Motor neuron (in vitro differentiated cells): Measurements from ENCODE around the gene ARHGAP21. TPM values are rescaled to one million over a fixed set of nuclear protein-coding genes. Genes with fewer than 3 reads are reported as not detected.
"Not testable (repeated sequence)": the region's sequence is repeated elsewhere in the genome, so short reads cannot be mapped to it uniquely, and the experiment has no call there.

Experiments used
- ATAC-seq, 8 experiments: fragments of 200-7000 bp; cut with Tn5 transposase; replicated peaks in 6 of 8; 2 replicates each; pipeline ENCODE4 v1.8.0; 2021; ENCODE audit warnings: mild to moderate bottlenecking in 8 of 8, moderate library complexity in 8 of 8
- H3K27ac ChIP-seq, 2 donors: fragments of 250-450 bp; sonication (Bioruptor Pico); 2 replicates each; pipeline ENCODE4 v1.9.0; 2021; ENCODE audit warnings: antibody characterized with exemption in 2 of 2, mild to moderate bottlenecking in 2 of 2, moderate library complexity in 1 of 2
- H3K4me1 ChIP-seq, 2 donors: fragments of 250-450 bp; sonication (Bioruptor Pico); replicated peaks in 1 of 2; 2 replicates each; pipeline ENCODE4 v1.6.1; 2021; ENCODE audit warnings: antibody characterized with exemption in 2 of 2, mild to moderate bottlenecking in 2 of 2, moderate library complexity in 1 of 2
- H3K4me3 ChIP-seq, 5 donors: fragments of 250-450 bp; sonication (Bioruptor Pico); 2 replicates each; pipeline ENCODE4 v1.9.0; 2021; ENCODE audit warnings: antibody characterized with exemption in 5 of 5, mild to moderate bottlenecking in 5 of 5, moderate library complexity in 4 of 5
- WGBS, 10 experiments: fragments of 450-650 bp; shearing (Covaris generic); methylation state at CpG; one replicate each; pipeline ENCODE4 v1.0.0; 2022; 5-methylcytosine and 5-hydroxymethylcytosine counted together
- in situ Hi-C, 9 experiments: fragments of 400-800 bp; cut with MboI; loops; one replicate each; pipeline ENCODE4 v1.15.0; 2021; ENCODE audit warnings: low sequenced_read_pairs in 9 of 9, low pct_unique_long_range_greater_than_20kb in 2 of 9; ENCODE audit not compliant: unreplicated experiment in 9 of 9
- total RNA-seq, 8 experiments: library from RNA; unstranded; fragments of 300-600 nt; gene quantifications; 2 replicates each; pipeline versions ENCODE4 v1.2.3 to v1.2.4, GENCODE V29; 2022

The ARHGAP21 gene
- total RNA-seq, 8 experiments from 2014 or later: 73.0 to 94.1 (median 83.2) TPM

DNA sequence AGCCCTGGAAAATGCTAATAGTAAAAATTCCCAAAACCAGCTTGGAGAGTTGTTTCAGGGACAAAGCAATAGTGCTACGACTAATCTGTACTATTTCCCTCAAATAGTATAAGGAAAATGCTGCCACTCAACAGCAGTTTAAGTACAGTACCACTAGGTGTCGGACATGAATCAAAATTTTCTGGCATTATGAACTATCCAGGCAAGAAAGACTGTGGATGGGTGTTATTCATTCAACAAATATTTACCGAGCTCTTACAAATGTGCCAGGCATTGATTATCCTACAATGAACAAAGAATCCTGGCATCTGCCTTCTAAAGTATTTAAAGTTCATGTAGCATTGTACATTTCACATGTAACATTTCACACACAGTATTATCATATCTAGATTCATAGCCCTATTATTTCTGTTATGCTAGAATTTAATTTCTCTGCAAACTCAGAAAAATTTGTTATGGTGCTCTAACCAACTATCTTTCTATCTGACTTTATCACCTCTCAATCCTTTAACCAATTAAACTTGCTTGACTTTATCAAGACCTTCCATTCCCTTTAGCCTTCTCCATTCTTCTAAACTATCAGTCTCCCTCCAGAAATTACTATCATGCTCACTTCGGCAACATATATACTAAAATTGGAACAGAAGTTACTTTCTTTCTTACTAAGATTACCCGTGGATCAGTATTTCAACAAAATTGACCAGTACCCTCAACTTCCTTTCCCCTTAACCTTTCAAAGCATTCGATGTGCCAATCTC is 80.6 kb downstream of the ARHGAP21 start:
- Histone ChIP-seq H3K4me1 (no peaks in the 10 kb centered on the region), H3K4me3 (no peak overlapping the region), H3K27ac (no peak overlapping the region)
- in situ Hi-C loops: loop anchor here in 3 of 9 experiments (25.0 kb wide), 2 partner anchors 344 to 444 kb away; no protein-coding TSS in a partner anchor
- ATAC-seq: peak in 6 of 8 experiments; percentile 27 to 98 (median 70)
- WGBS, 10 experiments: 23 to 95% (median 74%) methylated on average over 2 to 6 of the region's 6 CpGs

DNA sequence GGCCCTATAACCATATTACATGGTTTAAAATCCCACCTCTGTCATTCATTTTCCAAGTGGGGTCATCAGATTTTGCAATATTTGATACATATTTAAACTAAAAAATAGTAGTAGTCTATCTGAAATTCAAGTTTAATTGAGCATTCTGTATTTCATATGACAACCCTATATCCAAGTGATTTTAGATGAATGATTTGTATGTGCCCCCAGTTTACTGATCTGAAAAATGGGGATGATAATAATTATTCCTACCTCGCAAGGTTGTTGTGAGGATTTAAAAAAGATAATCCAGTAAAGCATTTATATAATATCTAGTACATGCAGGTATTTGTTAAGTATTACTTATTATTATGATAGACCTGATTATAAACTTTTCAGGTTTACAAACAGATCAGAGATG is 84.6 kb downstream of the ARHGAP21 start:
- no peak overlapping the region for H3K4me3 ChIP-seq
- in situ Hi-C loops: loop anchor here in 3 of 9 experiments (25.0 kb wide), 2 partner anchors 348 to 448 kb away; no protein-coding TSS in a partner anchor

DNA sequence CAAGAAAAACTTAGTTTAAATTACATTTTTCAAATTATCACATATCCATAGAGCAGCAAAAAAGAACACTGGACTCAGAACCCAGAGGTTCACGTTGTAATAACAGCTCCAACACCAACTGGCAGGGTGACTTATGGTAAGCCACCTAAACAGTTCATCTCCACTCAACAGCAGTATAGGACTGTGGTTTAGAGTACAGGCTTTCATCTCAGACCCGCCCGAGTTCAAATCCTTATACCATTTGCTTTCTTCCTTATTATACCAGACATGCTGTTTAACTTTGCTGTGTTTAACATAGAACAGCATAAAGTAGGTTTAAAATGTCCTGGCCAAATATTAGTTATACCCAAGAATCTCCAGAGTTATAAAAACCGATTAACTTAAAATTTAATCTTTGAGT is 97.9 kb downstream of the ARHGAP21 start:
- no peak for ATAC-seq
- Histone ChIP-seq H3K4me1 (peaks cover 0 to 16% of the 10 kb centered on the region in 2 donors), H3K27ac (no peak overlapping the region), H3K4me3 (no peak overlapping the region)
- in situ Hi-C loops: loop anchor here in 3 of 9 experiments (25.0 kb wide), 2 partner anchors 362 to 462 kb away; no protein-coding TSS in a partner anchor
- 85 to 100% (median 95%) methylated on average over 1 to 4 of the region's 4 CpGs; no CpG with 5 or more reads in 1 of the 10 experiments for WGBS, 10 experiments

More for the DNA sequence above, 84.6 kb downstream of the ARHGAP21 start:
- H3K27ac ChIP-seq: no peak overlapping the region
- ATAC-seq: no peak
- WGBS, 10 experiments: 83 to 100% (median 100%) methylated on average over 1 of the region's 1 CpG; no CpG with 5 or more reads in 1 of the 10 experiments
- no peaks in the 10 kb centered on the region for H3K4me1 ChIP-seq

DNA sequence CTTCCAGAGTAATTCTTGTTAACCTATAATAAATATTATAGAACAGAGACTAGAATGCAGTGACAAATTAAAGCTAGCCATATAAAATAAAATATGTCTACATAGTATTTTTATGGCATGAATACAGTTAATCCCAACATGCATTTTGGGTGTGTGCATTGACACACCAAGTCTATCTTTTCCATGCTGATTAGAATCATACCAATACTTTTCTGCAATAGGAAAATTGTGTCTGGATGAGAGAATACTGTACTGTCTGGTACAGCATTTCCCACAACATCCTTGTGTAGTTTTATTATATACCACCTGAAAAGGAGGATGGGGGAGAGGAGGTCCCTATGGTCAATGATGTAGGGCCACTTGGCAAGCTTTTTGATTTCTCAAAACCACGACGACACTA is 100.3 kb downstream of the ARHGAP21 start:
- WGBS, 10 experiments: 0 to 100% (median 80%) methylated on average over 2 of the region's 2 CpGs; no CpG with 5 or more reads in 1 of the 10 experiments
- peak in 4 of 8 experiments; percentile 17 to 73 (median 42) for ATAC-seq
- no peak overlapping the region for H3K4me3 ChIP-seq

DNA sequence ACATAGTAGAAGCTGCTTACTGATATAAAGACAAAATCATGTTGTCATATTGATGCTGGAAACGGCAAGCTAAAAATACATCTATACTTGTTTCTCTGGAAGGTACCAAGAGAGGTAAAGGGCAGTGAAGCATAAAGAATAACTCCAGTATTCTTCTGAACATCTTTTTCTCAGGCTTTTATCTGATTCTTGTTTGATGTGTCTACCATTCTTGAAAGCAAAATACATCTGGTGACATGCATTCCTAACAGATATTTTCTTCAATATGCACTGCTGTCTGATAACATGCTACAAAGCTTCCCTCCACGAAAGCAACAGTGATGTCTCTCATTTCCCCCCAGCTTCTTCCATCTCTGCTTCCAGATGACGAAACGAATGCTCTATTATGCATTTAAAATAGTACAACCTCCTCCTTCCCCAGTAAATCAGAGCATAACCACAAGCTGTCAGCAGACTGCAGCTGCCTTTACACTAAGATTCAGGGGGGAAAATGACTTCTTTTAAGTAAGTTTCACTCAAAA is 100.8 kb downstream of the ARHGAP21 start:
- WGBS, 10 experiments: 0 to 67% (median 40%) methylated on average over 1 to 4 of the region's 4 CpGs
- in situ Hi-C loops: no loop called here
- Histone ChIP-seq H3K4me1 (peaks cover 0 to 16% of the 10 kb centered on the region in 2 donors), H3K27ac (peak overlapping the region in 1 of 2 donors; percentile 33), H3K4me3 (peak overlapping the region in 4 of 5 donors; percentile 10 to 21 (median 18))
- peak; percentile 73 to 96 (median 92) for ATAC-seq

More for the DNA sequence above, 100.3 kb downstream of the ARHGAP21 start:
- Histone ChIP-seq H3K27ac (no peak overlapping the region), H3K4me1 (peaks cover 0 to 16% of the 10 kb centered on the region in 2 donors)
- in situ Hi-C loops: no loop called here

DNA sequence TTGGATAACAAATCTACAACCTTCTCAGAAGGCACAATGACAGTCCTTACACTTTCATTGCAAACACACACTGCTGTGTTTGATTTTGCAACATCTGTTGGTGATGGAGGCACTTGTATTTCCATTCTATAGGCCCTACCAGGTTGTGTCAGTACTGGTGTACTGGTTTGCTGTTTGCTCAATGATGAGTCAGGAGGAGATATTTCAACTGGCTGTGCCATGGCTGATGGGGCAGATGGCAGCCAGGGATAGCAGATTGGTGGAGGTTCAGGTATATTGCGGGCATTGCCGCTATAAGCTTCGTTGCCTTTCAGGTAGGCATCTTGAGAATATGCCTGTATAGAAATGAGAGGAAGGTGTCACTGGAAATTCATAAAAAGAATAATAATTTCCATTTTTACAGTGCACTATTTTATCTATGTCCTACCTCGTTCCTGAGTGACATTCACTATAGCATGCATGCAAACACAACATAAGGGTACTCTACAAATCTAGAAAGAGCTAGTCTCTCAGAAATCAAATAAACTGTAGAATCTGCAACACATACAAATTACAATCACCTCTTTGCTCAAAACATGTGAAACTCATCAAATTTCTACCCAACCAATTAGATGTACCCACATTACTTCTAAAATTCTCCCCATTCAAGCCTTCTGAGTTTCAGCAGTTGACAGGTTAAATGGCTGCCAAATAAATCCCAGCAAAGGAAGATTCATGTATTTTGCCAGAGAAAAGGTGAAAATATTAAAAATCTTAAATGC is 102.5 kb downstream of the ARHGAP21 start:
- Histone ChIP-seq H3K4me1 (peaks cover 0 to 14% of the 10 kb centered on the region in 2 donors), H3K4me3 (peak overlapping the region in 1 of 5 donors; percentile 21)
- H3K27ac ChIP-seq, in situ Hi-C loops, ATAC-seq: not testable (repeated sequence)
- WGBS, 10 experiments: 83 to 100% (median 100%) methylated on average over 1 to 3 of the region's 4 CpGs; no CpG with 5 or more reads in 4 of the 10 experiments

DNA sequence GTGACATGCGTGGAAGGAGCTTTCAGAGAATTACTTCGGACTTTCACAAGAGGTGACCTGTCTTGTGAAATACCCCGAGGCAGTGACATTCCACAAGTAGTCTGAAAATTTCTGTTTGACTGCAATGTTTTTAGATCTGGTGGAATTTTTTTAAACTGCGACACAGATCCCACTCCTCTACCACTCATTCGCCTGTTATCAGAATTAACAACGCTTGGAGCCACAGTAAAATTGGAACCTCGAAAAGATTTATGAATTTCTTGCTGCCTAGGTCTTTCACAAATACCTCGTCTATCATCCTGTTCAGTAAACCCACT is 103.7 kb downstream of the ARHGAP21 start:
- in situ Hi-C loops, H3K4me3 ChIP-seq, ATAC-seq, H3K27ac ChIP-seq: not testable (repeated sequence)
- H3K4me1 ChIP-seq: peaks cover 0 to 14% of the 10 kb centered on the region in 2 donors
- 100% methylated on average over 1 of the region's 8 CpGs; no CpG with 5 or more reads in 9 of the 10 experiments for WGBS, 10 experiments

DNA sequence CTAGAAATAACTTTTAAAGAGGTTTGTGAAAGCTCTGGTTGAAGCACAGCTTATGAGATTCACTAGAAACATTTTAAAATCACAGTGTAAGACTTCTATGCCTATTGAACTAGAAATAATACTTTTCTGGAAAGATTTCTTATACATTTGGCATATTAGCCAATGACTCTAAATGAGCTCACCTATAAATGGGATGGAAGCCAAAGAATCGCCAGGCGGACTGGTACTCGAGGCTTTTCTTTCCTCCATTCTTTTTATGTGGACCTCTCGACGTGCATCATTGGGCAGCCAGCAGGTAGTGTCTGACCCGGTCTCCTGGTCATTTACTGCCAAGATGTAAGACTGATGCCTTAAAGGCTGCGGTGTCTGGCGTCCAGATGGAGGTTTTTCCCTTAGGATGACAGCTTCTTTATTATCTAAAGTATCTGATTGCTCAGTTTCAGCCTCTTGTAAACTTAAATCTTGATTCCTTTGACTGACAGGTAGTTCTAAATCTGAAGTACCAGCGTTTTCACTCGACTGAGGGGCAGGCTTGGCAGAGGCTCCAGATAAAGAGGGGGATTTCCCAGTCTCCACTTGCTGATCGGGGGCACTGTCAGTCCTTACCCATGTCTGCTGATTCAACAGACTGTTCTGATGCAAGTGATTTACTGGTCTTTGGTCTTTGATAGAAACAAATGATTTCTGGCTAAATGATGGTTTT is 104.2 kb downstream of the ARHGAP21 start:
- ATAC-seq, H3K4me3 ChIP-seq, in situ Hi-C loops, H3K27ac ChIP-seq: not testable (repeated sequence)
- 58 to 94% (median 87%) methylated on average over 1 to 5 of the region's 11 CpGs; no CpG with 5 or more reads in 3 of the 10 experiments for WGBS, 10 experiments
- peaks cover 0 to 14% of the 10 kb centered on the region in 2 donors for H3K4me1 ChIP-seq

DNA sequence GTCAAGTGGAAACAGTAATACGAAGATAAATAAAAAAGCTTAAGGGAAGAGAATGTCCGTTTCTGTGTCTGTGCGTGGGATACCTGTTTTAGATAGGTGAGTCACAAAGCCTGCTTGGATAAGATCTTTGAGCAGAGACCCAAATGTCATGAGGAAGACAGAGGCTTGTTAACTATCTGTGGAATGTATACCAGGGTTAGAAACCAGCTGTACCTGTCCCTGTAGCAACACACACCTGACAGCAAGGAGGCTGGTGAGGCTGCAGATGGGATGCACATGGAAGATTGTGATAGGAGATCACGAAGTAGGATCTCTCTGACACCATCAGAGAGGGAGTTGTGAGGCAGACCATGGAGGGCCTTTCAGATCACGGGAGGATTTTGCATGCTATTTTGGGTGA is 105.3 kb downstream of the ARHGAP21 start:
- no peak for ATAC-seq
- in situ Hi-C loops: no loop called here
- Histone ChIP-seq H3K27ac (no peak overlapping the region), H3K4me1 (peaks cover 0 to 10% of the 10 kb centered on the region in 2 donors), H3K4me3 (no peak overlapping the region)
- WGBS, 10 experiments: 50 to 100% (median 93%) methylated on average over 1 to 5 of the region's 5 CpGs; no CpG with 5 or more reads in 1 of the 10 experiments

DNA sequence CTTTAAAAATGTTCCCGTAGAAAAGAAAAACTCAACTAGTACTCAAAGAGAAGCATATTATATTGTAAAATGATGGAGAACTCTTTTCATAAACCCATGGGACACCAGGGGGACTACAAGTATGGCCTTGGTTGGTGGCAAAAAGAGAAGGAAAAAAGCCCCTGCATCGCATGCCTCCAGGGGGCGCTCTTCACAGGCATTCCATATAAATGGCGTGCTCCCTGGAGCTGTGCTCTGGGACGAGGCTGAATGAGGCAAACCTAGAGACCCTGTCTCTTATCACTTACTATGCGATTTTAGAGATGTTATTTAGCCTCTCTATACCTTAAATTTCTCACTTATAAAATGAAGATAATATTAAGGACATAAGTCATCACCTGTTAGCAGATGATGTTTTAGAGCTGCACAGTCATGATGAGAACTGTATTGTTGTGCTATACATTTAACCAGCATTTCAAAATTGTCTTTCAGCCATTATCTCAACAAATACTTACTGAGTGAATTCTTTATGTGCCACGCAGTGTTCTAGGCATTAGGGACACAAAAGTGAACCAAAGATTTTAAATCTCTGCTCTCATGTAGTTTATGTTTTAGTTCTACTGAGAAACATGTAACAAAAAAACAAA is 105.8 kb downstream of the ARHGAP21 start:
- Histone ChIP-seq H3K4me1 (peaks cover 0 to 10% of the 10 kb centered on the region in 2 donors), H3K27ac (no peak overlapping the region), H3K4me3 (no peak overlapping the region)
- in situ Hi-C loops: no loop called here
- ATAC-seq: peak in 6 of 8 experiments; percentile 22 to 68 (median 43)
- WGBS, 10 experiments: 36 to 100% (median 73%) methylated on average over 1 to 6 of the region's 7 CpGs

DNA sequence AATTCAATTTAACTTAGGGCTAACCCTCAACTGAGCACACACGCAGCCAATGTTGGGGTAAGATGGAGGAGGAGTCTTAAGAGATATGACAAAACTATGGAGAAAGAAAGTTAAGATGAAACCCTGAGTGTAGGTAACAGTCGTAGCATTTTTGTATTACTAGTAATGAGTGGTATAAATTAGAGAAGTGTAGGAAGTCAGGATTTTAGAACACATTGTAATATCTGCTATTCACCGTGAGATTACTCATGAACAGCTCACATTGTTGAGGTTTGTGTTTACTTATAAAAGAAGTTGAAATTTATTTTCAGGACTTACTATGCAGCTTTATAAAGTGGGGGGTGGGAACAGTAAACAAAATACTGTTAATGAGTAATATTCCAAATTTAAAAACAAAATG is 107.2 kb downstream of the ARHGAP21 start:
- Histone ChIP-seq H3K4me1 (no peaks in the 10 kb centered on the region), H3K27ac (no peak overlapping the region), H3K4me3 (no peak overlapping the region)
- in situ Hi-C loops: no loop called here
- no peak for ATAC-seq
- WGBS, 10 experiments: 0 to 100% (median 80%) methylated on average over 1 to 3 of the region's 3 CpGs; no CpG with 5 or more reads in 1 of the 10 experiments

DNA sequence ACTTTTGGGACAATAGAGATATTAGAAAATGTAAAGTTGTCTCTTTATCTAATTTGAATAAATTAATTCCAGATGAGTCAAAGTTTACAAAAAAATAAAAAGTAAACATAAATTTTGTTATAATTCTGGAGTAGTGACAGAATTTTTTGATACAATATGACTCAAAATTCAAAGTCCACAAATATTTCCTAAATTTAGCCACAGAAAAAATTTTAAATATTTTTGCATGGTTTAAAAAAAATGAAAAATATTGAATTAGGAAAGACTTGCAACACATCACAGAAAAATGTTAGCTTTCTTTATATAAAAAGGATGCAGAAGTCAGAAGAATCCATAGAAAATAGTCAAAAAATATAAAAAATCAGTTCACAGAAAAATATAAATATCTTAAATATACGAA is 117.7 kb downstream of the ARHGAP21 start:
- WGBS, 10 experiments: 61 to 100% (median 92%) methylated on average over 1 of the region's 1 CpG
- in situ Hi-C loops: no loop called here
- H3K4me3 ChIP-seq: no peak overlapping the region
- no peak overlapping the region for H3K27ac ChIP-seq
- peaks cover 0 to 4% of the 10 kb centered on the region in 2 donors for H3K4me1 ChIP-seq
- ATAC-seq: no peak
